Stimulated activated CD4-positive, alpha-beta T cell treated with anti-CD3 and anti-CD28 coated beads, TNF-alpha, amount 100 ng/mL, for 48 hours (primary cell): ENCODE results near the gene BEND3.

Experiments
- DNase-seq, 3 donors: peaks; one replicate each; pipeline ENCODE4 v3.0.0-alpha.2; 2020; ENCODE audit warnings: low read depth in 3 of 3

The BEND3 gene

DNA sequence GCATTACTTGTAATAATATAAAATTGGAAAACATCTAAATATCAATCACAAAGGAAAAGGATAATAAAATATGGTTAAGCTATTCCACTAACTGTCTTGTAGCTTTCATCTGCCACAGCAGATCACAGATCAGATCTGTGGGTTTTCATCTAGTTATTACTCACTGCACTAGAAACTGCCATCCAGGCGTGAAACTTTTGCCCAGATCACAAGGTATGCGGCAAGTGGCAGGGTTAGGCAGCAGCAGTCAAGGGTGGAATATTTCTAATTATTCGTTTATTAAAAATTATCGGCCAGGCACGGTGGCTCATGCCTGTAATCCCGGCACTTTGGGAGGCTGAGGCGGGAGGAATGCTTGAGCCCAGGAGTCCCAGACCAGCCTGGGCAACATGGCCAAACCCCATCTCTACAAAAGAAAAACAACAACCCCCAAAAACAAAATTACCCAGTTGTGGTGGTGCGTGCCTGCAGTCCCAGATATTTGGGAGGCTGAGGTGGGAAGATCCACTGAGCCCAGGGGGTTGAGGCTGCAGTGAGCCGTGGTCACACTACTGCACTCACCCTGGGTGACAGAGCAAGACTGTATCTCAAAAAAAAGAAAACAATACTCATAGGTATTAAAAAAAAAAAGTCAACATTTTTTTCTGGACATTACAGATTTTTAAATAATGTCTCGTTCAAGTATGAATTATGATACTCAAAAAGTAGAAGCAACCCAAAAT, 32.1 kb downstream of the BEND3 start:
- no peak for DNase-seq

DNA sequence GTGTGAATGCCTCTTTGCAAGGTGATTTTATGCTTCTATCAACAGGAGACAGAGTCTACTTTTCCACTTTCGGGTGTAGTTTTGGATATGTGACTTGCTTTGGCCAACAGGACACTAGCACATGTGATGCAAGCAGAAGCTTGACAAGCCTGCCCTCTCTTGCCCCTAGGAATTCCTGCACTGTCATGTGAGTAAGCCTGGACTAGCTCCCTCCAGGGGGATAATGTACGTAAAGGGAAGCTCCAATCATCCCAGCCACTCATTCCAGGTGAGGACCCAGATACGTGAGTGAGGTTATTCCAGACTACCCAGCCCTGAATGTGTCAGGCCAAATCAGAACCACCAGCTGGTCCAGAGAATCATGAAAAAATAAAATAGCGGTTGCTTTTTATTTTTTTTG, 33.3 kb downstream of the BEND3 start:
- no peak for DNase-seq

DNA sequence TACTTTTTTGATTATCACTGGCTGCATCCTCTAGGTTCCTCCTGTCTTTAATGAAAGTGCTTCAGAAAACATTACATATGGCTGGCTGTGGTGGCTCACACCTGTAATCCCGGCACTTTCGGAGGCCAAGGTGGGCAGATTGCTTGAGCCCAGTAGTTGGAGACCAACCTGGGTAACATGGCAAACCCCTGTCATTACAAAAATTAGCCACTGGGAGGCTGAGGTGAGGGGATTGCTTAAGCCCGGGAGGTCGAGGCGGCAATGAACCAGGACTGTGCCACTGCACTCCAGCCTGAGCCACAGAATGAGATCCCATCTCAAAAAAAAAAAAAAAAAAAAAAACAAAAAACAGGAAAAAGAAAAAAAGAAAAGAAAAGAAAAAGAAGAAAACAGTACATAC, 35.3 kb downstream of the BEND3 start:
- DNase-seq = no peak

DNA sequence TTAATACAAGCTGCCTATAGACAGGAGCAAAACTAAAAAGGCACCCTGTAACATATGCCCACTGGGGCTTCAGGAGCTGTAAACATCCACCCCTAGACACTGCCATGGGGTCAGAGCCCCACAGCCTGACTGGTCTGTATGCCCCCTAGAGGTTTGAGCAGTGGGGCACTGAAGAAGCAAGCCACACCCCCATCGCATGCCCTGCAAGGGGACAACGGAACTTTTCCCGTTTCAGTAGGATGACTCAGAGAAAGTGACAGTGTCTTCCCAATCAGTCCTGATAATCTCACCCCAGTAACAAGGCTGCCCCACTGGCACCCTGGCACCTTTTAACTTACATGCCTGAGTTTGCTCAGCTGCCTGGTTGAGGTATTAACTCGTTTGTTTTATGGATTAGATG, 35.9 kb downstream of the BEND3 start:
- no peak for DNase-seq

DNA sequence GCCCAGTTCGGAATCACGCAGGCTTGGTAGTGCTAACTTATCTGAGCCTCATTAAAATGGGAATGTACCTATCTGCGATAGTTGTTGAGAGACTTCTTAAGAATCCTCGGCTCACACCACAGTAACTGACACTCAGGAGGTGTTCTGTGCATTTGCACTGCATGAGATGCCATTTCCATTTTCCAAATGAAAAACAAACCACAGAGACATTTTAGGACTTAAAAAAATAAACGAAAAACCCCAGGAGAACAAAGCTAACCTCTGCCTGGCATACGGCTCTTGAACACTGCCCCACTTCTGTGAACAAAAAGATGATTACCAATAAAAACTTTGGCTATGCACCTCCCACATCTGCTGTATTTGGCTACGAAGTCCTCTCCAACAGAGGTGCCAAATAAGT, 37.6 kb downstream of the BEND3 start:
- no peak for DNase-seq

DNA sequence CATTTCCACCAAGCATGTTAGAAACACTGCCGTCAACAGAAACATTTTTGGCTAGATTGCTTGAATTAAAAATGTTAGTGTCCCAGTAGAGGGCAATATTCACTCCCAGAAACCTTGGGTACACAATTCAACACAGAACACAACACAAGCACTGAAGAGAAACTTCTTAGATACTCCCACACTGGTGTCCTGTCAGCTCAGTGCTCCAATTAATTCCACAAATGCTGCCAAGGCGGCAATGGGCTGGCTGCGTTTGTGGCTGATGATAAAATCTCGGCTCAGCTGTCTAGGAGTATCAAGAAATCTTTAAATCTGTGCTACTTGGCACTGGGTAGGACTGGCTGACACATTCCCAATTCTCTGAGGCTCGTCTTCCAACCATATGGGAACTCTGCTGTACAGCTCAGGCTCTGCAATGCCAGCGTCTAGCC, 39.3 kb downstream of the BEND3 start:
- DNase-seq = no peak

DNA sequence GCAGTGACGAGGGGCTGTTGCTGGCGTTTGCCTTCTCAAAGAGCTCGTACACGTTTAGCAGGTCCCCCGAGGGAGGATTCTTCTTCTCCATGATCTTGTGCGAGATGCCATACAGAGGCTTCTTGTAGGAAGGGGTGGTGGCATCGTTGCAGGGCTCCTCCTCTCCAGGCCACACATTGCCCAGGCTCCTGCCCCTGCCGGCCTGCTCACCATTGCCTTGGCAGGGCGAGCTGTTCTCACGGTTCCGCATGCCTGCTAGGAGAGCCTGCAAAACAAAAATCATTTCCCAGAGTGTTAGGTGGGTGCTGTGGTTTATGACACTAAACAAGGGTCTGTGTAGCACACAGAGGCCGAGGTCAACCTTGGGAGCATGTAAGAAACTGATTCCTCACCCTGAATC, 44.6 kb downstream of the BEND3 start:
- no peak for DNase-seq

GRCh38 chr6:107069631-107070548, 45.4 kb downstream of the BEND3 start:
- no peak for DNase-seq

- no peak for DNase-seq
Measured at GRCh38 chr6:107068691-107069630, 46.4 kb downstream of the BEND3 start.

DNA sequence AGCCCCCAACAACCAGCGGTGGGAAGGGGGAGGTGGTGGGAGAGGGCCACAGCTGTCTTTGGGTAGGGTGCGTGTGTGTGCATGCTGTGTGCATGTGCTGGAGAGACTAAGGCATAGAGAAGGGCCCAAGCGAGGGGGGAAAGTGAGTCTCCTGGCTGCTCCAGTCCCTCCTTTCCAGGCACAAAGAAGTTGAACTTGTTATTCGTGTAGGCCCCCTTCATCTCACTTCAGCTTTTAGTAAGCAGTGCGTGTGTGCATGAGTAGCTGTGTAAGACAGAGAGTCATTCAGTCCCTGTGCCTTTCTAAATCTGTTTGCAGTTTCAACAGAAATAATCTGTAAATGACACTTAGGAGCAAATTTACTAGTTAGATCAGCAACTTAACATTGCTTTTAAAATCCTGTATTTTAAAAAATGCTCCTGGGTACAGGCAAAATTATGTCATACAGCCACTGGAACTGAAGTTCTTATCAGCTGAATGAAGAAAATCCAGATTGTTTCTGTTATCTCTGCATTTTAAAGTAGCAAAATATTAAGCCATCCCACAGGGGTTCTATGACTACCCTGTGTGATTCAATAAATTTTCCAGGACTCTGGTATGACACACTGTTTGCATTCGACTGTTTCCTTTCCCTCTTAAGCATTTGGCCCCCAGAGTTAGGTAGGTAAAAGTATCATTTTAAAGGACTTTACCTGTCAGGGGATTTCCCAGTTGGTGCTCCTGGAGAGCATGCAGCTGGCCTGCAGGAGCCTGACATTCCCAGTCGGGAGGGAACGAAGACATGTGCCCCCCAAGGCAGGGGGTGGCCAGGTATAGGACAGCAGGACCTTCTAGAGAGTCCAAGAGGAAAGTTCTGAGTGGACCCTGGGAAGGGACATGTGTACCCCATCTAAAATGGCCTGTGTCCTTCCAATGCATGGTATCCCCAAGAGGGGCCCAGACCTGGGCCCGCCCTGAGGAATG, 48.3 kb downstream of the BEND3 start:
- DNase-seq = peak in 1 of 3 donors; percentile 10

DNA sequence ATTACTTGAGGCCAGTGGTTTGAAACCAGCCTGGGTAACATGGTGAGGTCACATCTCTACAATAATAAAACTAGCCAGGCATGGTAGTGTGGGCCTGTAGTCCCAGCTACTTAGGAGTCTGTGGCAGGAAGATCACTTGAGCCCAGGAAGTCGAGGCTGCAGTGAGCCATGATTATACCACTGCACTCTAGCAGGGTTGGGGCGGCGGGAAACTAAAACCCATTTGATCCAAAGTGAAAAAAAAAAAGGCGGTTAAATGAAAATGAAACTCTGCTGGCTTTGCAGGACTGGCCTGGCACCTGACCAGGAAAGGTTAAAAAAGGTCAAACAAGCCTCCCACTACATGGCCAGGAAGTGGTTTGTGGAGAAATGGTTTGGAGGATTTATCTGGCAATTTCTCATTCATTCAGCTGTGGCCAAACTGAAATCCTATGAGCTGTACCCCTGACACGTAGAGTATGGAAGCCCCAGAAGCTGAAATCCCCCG, 50.7 kb downstream of the BEND3 start:
- DNase-seq = peak in 1 of 3 donors; percentile 16

DNA sequence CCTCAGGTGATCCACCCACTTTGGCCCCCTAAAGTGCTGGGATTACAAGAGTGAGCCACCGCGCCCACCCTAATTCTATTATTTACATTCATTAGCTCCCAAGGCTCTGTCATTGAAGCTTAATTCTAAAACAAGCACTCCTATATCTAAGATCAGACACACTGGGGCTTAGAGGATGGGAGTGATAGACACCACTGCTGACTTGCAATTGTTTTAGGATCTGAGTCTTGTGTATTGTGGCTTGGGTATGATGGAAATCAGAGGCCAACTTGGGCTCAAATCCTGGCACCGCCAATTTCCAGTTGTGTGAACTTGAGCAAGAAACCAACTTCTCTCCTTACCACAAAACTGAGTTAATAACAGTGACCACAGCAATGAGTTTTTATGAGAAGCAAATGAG, 52.6 kb downstream of the BEND3 start:
- DNase-seq = no peak

DNA sequence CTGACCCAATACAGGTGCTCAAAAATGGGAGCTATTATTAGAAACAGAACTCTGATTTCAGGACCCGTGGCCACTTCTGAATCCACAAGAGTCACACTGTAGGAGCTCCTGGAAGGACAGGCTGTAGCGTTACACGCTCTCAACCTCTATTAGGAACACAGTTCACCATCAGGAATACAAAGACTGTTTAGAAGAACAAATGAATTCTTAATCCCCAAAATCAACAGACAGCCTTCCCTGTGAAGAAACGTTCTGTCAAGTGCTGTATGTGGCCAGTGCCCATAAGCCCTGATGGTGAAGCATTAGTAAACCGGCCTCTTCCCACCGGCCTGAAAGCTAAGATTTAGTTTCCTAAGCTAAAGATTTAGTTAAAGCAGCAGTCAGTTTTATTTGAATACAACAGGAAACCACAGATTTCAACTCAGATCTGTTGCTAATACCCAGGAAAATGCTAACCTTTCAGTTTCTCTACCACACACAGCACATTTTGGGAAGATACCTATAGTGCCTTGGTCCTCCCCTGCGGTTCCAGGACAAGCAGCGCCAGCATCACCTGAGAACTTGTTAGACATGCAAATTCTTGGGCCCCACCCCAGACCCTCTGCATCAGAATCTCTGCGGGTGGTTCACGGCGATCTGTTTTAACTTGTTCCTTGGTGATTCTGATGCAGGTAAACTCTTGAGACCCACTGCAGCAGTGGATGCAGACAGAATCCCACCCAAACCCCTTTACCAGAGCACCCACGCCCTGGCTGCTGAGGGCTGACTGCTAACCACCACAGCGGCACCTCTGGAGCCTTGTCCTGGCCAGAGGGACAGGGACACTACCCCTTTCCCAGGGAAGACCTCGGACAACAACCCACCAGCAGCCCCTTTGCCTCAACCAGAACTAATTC, 53.9 kb downstream of the BEND3 start:
- DNase-seq = no peak

GRCh38 chr6:107060704-107061103, 54.6 kb downstream of the BEND3 start:
- DNase-seq = no peak

DNA sequence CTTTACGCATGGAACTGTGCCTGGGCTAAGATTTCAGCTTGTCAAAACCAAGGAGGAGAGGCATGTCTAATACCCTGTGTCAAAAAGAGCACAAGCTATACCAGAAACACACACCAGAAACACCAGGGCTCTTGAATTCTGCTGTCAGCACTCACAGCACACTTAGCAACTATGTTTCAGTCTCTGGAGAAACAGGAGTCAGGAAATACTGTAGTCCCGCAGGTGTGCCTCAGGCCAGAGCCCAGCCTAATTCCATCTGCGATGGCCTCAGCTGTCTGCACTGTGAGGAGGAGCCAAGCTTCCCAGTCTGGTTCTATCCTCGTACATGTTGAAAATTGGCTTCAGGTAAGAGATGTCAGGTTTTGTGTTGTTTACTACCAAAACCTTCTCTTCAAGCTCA, 55.7 kb downstream of the BEND3 start:
- no peak for DNase-seq

DNA sequence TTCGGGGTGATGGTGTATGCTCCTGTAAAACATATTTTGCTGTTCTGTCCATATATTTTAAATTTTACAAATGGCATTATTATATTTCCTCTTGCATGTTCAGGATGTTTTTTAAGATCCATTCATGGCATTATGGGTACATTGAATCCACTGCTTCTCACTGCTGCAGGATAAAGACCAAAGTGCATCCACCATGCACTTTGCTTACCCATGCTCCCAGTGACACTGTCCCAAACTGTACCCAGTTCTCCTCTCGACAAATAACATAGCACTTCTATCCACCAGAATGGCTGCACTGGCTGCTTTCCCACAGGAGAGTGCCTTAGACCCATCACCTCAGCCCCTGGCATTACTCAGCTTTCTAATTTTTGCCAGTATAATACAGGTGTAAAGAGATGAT, 57.6 kb downstream of the BEND3 start:
- no peak for DNase-seq

GRCh38 chr6:107056796-107057195, 58.5 kb downstream of the BEND3 start:
- no peak for DNase-seq

DNA sequence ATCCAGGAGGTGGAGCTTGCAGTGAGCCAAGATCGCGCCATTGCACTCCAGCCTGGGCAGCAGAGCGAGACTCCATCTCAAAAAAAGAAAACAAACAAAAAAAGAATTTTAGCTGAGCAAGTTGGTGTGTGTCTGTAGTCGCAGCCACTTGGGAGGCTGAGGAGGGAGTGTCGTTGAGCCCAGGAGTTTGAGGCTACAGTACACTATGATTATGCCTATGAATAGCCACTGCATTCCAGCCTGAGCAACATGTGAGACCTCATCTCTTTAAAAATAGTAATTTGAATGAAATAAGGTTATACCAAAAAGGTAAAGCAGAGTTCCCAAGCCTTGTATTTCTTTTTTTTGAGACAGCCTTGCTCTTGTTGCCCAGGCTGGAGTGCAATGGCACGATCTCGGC, 67.5 kb downstream of the BEND3 start:
- no peak for DNase-seq

- no peak for DNase-seq
Measured at GRCh38 chr6:107045826-107046675, 69.3 kb downstream of the BEND3 start.
